Stromal cell of bone marrow (primary cell): ENCODE results near the gene MTCL3.

Experiments used
- DNase-seq: peaks from one replicate; pipeline ENCODE4 v3.0.0-alpha.2; 2012; ENCODE audit warnings: low read depth

The MTCL3 gene

GRCh38 chr6:127515234-127515793 is 3.8 kb downstream of the MTCL3 start:
- DNase-seq, result no peak

- DNase-seq, result peak; percentile 23
Observed at GRCh38 chr6:127514773-127515227, 4.3 kb downstream of the MTCL3 start.

- no peak for DNase-seq
Observed at GRCh38 chr6:127514179-127514772, 4.9 kb downstream of the MTCL3 start.

- no peak for DNase-seq
Observed at GRCh38 chr6:127513425-127513824, 5.7 kb downstream of the MTCL3 start.

- DNase-seq, result no peak
Observed at GRCh38 chr6:127510876-127511275, 8.3 kb downstream of the MTCL3 start.

GRCh38 chr6:127506894-127507293 is 12.2 kb downstream of the MTCL3 start:
- no peak for DNase-seq

- DNase-seq, result no peak
Observed at GRCh38 chr6:127503022-127503421, 16.1 kb downstream of the MTCL3 start.

GRCh38 chr6:127497410-127497809 is 21.7 kb downstream of the MTCL3 start:
- DNase-seq, result no peak

- no peak for DNase-seq
Observed at GRCh38 chr6:127496471-127496870, 22.7 kb downstream of the MTCL3 start.

GRCh38 chr6:127494240-127494767 is 24.8 kb downstream of the MTCL3 start:
- no peak for DNase-seq

- no peak for DNase-seq
Observed at GRCh38 chr6:127489248-127489647, 29.9 kb downstream of the MTCL3 start.

- no peak for DNase-seq
Observed at GRCh38 chr6:127486934-127487333, 32.2 kb downstream of the MTCL3 start.

- peak; percentile 36 for DNase-seq
Observed at GRCh38 chr6:127484212-127484863, 34.8 kb downstream of the MTCL3 start.

- no peak for DNase-seq
Observed at GRCh38 chr6:127483399-127484055, 35.6 kb downstream of the MTCL3 start.

- no peak for DNase-seq
Observed at GRCh38 chr6:127482325-127482724, 36.8 kb downstream of the MTCL3 start.

- no peak for DNase-seq
Observed at GRCh38 chr6:127481628-127482027, 37.5 kb downstream of the MTCL3 start.

GRCh38 chr6:127481111-127481510 is 38.0 kb downstream of the MTCL3 start:
- no peak for DNase-seq

- DNase-seq, result no peak
Observed at GRCh38 chr6:127477658-127478057, 41.5 kb downstream of the MTCL3 start.

- no peak for DNase-seq
Observed at GRCh38 chr6:127475823-127476176, 43.3 kb downstream of the MTCL3 start.

GRCh38 chr6:127475135-127475822 is 43.9 kb downstream of the MTCL3 start:
- DNase-seq, result no peak

- no peak for DNase-seq
Observed at GRCh38 chr6:127471379-127472255, 47.5 kb downstream of the MTCL3 start.
